BE2C (cell line): Measurements from ENCODE around the gene PHYKPL.
A peak's percentile ranks its signal among the peaks of the same experiment; 100 is the strongest.

Experiments used
- DNase-seq: peaks from one replicate; pipeline ENCODE4 v3.0.0-alpha.2; 2020
- H3K27me3 ChIP-seq: fragments of 250-450 bp; sonication (Bioruptor Pico); 2 replicates; pipeline ENCODE4 v1.5.1; 2020; ENCODE audit warnings: mild to moderate bottlenecking
- H3K36me3 ChIP-seq: fragments of 250-450 bp; sonication (Bioruptor Pico); 2 replicates; pipeline ENCODE4 v1.5.1; 2020; ENCODE audit warnings: mild to moderate bottlenecking
- H3K4me1 ChIP-seq: fragments of 250-450 bp; sonication (Bioruptor Pico); 2 replicates; pipeline ENCODE4 v1.5.1; 2020
- H3K4me3 ChIP-seq: 2 replicates; pipeline ENCODE4 v1.5.1; 2011; ENCODE audit warnings: low read depth, low read length
- H3K9me3 ChIP-seq: fragments of 250-450 bp; sonication (Bioruptor Pico); 2 replicates; pipeline ENCODE4 v1.5.1; 2020
- TF ChIP-seq, protein P1 (sequence below): IDR thresholded peaks from 2 replicates; pipeline ENCODE4 v1.5.1; 2012; ENCODE audit warnings: mild to moderate bottlenecking, low read depth, low read length

Gene PHYKPL

DNA sequence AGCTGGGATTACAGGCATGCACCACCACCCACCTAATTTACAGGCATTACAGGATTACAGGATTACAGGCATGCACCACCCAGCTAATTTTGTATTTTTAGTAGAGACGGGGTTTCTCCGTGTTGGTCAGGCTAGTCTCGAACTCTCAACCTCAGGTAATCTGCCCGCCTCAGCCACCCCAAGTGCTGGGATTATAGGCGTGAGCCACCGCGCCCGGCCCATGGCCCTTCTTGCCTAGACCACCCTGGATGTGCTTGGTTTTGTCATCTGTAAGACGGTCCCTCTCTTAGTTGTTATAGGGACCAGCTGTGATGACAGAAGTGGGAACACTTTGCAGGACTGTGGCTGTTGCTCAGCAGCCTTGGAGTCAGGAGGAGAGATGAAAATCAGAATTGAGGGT is 3.5 kb upstream of the PHYKPL start:
- Histone ChIP-seq H3K27me3 (no peaks in the 10 kb centered on the region), H3K9me3 (no peaks in the 10 kb centered on the region), H3K4me1 (no peaks in the 10 kb centered on the region), H3K36me3 (peaks cover under 1% of the 10 kb centered on the region), H3K4me3 (no peak overlapping the region)
- TF ChIP-seq, protein P1, sequence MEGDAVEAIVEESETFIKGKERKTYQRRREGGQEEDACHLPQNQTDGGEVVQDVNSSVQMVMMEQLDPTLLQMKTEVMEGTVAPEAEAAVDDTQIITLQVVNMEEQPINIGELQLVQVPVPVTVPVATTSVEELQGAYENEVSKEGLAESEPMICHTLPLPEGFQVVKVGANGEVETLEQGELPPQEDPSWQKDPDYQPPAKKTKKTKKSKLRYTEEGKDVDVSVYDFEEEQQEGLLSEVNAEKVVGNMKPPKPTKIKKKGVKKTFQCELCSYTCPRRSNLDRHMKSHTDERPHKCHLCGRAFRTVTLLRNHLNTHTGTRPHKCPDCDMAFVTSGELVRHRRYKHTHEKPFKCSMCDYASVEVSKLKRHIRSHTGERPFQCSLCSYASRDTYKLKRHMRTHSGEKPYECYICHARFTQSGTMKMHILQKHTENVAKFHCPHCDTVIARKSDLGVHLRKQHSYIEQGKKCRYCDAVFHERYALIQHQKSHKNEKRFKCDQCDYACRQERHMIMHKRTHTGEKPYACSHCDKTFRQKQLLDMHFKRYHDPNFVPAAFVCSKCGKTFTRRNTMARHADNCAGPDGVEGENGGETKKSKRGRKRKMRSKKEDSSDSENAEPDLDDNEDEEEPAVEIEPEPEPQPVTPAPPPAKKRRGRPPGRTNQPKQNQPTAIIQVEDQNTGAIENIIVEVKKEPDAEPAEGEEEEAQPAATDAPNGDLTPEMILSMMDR = no peak
- no peak for DNase-seq

DNA sequence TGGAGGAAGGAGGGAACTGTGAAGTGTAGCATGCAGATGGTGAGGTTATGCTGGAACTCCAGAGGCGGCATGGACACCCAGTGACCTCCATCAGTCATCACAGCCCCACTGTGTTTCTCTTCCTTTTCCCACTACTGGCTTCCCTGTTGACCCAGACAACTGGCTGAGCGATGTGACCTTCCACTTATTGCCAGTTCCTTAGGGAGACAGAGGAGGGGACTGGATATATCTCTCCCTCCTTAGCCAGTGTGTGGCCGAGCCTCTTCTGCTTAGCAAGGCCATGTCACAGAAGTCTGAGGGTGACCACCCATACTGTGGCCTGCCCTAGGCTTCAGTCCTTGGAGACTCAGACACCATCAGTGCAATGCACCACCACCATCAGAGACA is 3.0 kb upstream of the PHYKPL start:
- H3K4me1 ChIP-seq = no peaks in the 10 kb centered on the region

DNA sequence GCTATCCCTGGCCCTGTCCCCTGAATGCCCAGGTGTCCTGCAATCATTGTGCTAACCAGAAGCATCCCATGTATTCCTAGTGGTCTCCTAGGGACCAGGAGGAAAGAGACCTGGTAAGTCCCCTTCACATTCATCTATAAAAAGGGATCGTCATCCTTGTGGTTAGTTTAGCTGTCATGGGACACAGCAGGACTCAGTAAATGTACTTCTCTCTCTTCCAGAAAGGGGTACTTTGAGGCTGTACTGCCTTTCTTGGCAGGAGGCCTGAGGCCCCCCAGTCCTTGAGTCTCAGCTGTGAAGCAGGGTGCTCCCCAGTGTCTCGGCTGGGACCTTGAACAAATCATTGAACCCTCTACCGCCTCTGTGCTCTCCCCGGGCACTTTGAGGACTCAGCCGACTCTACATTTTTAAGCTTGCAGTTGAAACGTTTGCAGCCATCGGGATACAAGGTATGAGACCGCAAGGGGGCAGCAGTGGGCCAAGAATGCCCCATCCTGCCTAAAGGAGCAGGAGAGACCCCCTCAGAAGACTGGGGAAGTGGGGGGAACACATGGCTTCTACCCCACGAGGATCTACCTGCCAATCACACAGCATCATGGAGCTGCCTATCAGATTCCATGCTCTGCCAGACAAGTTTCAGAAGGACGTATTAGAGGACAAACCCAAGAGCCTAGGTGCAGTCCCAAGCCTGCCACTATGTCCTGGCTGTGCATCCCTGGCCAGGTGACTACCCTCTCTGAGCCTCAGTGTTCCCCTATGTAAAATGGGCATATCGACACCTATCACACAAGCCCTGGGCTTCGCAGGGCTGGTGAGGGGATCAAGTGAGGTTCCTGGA is 2.4 kb upstream of the PHYKPL start:
- Histone ChIP-seq H3K9me3 (no peaks in the 10 kb centered on the region), H3K36me3 (peaks cover 9% of the 10 kb centered on the region), H3K27me3 (no peaks in the 10 kb centered on the region), H3K4me3 (no peak overlapping the region), H3K4me1 (no peaks in the 10 kb centered on the region)
- TF ChIP-seq, protein P1 = peak; percentile 84
- peak; percentile 84 for DNase-seq

More for the DNA sequence above, 3.0 kb upstream of the PHYKPL start:
- Histone ChIP-seq H3K27me3 (no peaks in the 10 kb centered on the region), H3K36me3 (peaks cover 6% of the 10 kb centered on the region), H3K4me3 (no peak overlapping the region), H3K9me3 (no peaks in the 10 kb centered on the region)
- DNase-seq = no peak
- TF ChIP-seq, protein P1 = no peak

DNA sequence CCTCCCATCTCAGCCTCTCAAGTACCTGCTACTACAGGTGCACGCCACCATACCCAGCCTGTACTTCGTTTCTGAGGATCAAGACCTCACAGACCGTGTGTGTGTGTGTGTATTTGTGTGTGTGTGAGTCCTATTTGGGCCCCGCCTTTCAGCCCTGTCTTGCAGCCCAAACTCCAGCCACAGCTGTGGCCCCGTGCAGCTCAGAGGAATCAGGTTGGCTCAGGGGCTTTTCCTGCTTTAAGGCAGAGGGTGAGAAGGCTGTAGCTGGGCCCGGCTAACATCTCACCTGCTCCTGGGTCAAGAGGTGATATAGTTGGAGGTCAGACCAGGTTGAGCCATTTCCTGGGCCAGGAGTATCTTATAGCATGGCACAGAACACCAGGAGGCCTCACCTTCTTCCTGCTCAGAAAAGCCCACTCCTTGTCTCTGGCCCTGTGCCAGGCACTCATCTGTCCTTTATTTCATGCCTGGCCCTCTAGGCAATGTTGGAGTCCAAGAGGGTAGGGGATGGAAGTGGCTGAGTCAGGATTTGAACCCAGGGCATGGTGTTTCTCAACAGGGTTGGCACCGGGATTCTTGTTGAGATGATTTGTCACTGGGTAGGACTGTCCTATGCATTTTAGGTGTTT is 1.6 kb upstream of the PHYKPL start:
- Histone ChIP-seq H3K27me3 (no peaks in the 10 kb centered on the region), H3K4me1 (no peaks in the 10 kb centered on the region), H3K4me3 (no peak overlapping the region), H3K9me3 (no peaks in the 10 kb centered on the region), H3K36me3 (peaks cover 16% of the 10 kb centered on the region)
- DNase-seq = no peak
- TF ChIP-seq, protein P1 = no peak

DNA sequence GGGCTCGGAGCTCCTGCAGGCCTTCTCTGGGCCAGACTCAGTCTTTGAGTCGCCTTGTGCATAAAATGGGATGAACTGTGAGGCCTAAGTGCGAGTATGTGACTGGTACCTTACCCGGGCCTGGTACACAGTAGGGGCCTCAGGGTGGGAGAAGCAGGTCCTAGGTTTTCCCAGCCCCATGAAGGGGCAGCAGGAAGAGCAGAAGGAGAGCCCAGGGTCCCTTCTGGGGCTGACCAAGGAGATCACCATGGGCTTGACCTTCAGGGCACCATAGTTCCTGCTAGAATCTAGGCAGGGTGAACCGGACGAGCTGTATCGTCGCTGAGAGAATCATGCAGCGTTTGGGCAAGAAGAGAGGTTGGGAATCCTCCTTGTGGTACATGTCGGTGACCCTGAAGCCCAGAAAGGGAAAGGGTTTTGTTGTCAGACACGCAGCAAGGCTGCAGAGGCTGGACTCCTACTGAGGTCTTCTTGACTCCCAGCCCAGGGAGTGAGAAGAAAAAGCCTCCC is 373 bp upstream of the PHYKPL start:
- DNase-seq = no peak
- Histone ChIP-seq H3K9me3 (no peaks in the 10 kb centered on the region), H3K4me3 (peak overlapping the region; percentile 93), H3K27me3 (no peaks in the 10 kb centered on the region), H3K4me1 (no peaks in the 10 kb centered on the region), H3K36me3 (peaks cover 25% of the 10 kb centered on the region)
- TF ChIP-seq, protein P1 = no peak
